Smooth muscle cell (in vitro differentiated cells): ENCODE measurements around the gene BABAM2. TPM values are rescaled to one million over a fixed set of nuclear protein-coding genes. Genes with fewer than 3 reads are reported as not detected.
"Not testable (repeated sequence)": the region's sequence is repeated elsewhere in the genome, so short reads cannot be mapped to it uniquely, and the experiment has no call there.

Source experiments
- DNase-seq: peaks from one replicate; lab custom pipeline; 2025; ENCODE audit not compliant: unreplicated experiment; lab: John Stamatoyannopoulos, UW
- H2AFZ ChIP-seq: fragments of 200-600 bp; sonication (generic); 2 replicates; pipeline ENCODE4 v1.6.0; 2016; ENCODE audit warnings: antibody characterized with exemption, low read depth, mild to moderate bottlenecking
- H3F3A ChIP-seq: fragments of 200-600 bp; sonication (generic); 2 replicates; pipeline ENCODE4 v1.6.0; 2017; ENCODE audit warnings: antibody characterized with exemption, low read depth
- H3K27ac ChIP-seq: fragments of 200-600 bp; sonication (generic); 2 replicates; pipeline ENCODE4 v1.5.1; 2016; ENCODE audit warnings: low read depth, mild to moderate bottlenecking
- H3K27me3 ChIP-seq: fragments of 200-600 bp; sonication (generic); 2 replicates; pipeline ENCODE4 v1.6.1; 2016; ENCODE audit warnings: low read depth, mild to moderate bottlenecking
- H3K36me3 ChIP-seq: fragments of 200-600 bp; sonication (generic); 2 replicates; pipeline ENCODE4 v1.5.1; 2016; ENCODE audit warnings: low read depth
- H3K4me1 ChIP-seq: fragments of 200-600 bp; sonication (generic); 2 replicates; pipeline ENCODE4 v1.5.1; 2016; ENCODE audit warnings: low read depth
- H3K4me2 ChIP-seq: fragments of 200-600 bp; sonication (generic); 2 replicates; pipeline ENCODE4 v1.6.0; 2016; ENCODE audit warnings: mild to moderate bottlenecking
- H3K4me3 ChIP-seq: fragments of 200-600 bp; sonication (generic); 2 replicates; pipeline ENCODE4 v1.5.1; 2016; ENCODE audit warnings: mild to moderate bottlenecking
- H3K79me2 ChIP-seq: fragments of 200-600 bp; sonication (generic); 2 replicates; pipeline ENCODE4 v1.6.0; 2016; ENCODE audit warnings: low read depth, mild to moderate bottlenecking
- H3K9ac ChIP-seq: fragments of 200-600 bp; sonication (generic); 2 replicates; pipeline ENCODE4 v1.6.0; 2016; ENCODE audit warnings: low read depth
- H3K9me3 ChIP-seq: fragments of 200-600 bp; sonication (generic); replicated peaks from 2 replicates; pipeline ENCODE4 v1.5.1; 2016; ENCODE audit warnings: low read depth
- H4K20me1 ChIP-seq: fragments of 200-600 bp; sonication (generic); 2 replicates; pipeline ENCODE4 v1.6.0; 2016; ENCODE audit warnings: low read depth
- WGBS: methylation state at CpG from one replicate; pipeline ENCODE4 v1.1.7; 2016; ENCODE audit warnings: low lambda C conversion rate; 5-methylcytosine and 5-hydroxymethylcytosine counted together
- polyA plus RNA-seq: library from polyadenylated mRNA; unstranded; fragments of >200 nt; fragmentation: Nextera tagmentation; extraction: Ambion mirVana; gene quantifications from 2 replicates; pipeline ENCODE4 v1.2.1, GENCODE V29; 2016
- total RNA-seq: library from RNA; depleted of rRNA; stranded (reverse); fragments of >200 nt; gene quantifications from 2 replicates; pipeline ENCODE4 v1.2.3, GENCODE V29; 2014
- TF ChIP-seq, protein P1 (sequence below): fragments of 200-600 bp; sonication (generic); IDR thresholded peaks from 2 replicates; pipeline ENCODE4 v1.5.1; 2017; ENCODE audit warnings: borderline replicate concordance, mild to moderate bottlenecking, antibody characterized with exemption; ENCODE audit not compliant: insufficient read depth, poor library complexity, severe bottlenecking

The BABAM2 gene
- total and polyA plus RNA-seq, 2 experiments from 2014 or later = 26.5 to 29.1 TPM

DNA sequence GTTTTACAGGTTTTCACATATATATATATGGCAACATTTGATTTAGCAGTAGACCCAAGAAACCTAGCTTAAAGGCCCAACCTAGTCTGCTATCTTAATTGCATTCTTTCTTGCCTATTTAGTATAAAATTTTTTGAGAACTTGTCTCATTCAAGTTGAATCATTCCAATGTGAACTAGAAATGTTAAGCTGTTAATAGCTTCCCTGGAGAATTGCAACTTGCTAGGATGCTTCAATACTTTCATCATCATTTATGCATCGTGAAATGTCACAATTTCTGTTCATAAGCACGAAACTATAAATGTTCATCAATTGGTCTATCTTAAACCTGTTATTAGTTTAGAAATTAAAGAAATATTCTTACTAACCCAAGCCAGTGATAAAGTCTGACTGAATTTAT lies 217.6 kb downstream of the BABAM2 start:
- no peaks in the 10 kb centered on the region for H3K9me3 ChIP-seq
- H3F3A ChIP-seq = no peaks in the 10 kb centered on the region
- H3K79me2 ChIP-seq = no peaks in the 10 kb centered on the region
- H3K4me1 ChIP-seq = no peaks in the 10 kb centered on the region
- no peak overlapping the region for H3K4me3 ChIP-seq
- TF ChIP-seq, protein P1, sequence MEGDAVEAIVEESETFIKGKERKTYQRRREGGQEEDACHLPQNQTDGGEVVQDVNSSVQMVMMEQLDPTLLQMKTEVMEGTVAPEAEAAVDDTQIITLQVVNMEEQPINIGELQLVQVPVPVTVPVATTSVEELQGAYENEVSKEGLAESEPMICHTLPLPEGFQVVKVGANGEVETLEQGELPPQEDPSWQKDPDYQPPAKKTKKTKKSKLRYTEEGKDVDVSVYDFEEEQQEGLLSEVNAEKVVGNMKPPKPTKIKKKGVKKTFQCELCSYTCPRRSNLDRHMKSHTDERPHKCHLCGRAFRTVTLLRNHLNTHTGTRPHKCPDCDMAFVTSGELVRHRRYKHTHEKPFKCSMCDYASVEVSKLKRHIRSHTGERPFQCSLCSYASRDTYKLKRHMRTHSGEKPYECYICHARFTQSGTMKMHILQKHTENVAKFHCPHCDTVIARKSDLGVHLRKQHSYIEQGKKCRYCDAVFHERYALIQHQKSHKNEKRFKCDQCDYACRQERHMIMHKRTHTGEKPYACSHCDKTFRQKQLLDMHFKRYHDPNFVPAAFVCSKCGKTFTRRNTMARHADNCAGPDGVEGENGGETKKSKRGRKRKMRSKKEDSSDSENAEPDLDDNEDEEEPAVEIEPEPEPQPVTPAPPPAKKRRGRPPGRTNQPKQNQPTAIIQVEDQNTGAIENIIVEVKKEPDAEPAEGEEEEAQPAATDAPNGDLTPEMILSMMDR = no peak
- H3K36me3 ChIP-seq = no peaks in the 10 kb centered on the region
- no peaks in the 10 kb centered on the region for H4K20me1 ChIP-seq
- H3K27ac ChIP-seq = no peak overlapping the region
- no peak overlapping the region for H2AFZ ChIP-seq
- WGBS = 78% methylated on average over 2 of the region's 2 CpGs
- H3K27me3 ChIP-seq = no peaks in the 10 kb centered on the region
- no peak for DNase-seq
- no peak overlapping the region for H3K9ac ChIP-seq
- H3K4me2 ChIP-seq = no peak overlapping the region

DNA sequence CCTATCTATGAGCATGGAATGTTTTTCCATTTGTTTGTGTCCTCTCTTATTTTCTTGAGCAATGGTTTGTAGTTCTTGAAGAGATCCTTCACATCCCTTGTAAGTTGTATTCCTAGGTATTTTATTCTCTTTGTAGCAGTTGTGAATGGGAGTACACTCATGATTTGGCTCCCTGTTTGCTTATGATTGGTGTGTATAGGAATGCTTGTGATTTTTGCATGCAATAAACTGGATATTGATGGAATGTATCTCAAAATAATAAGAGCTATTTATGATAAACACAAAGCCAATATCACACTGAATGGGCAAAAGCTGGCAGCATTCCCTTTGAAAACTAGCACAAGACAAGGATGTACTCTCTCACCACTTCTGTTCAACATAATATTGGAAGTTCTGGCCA lies 223.2 kb downstream of the BABAM2 start:
- not testable (repeated sequence) for H4K20me1 ChIP-seq, H3K9ac ChIP-seq, H3K36me3 ChIP-seq, H3F3A ChIP-seq, H3K27me3 ChIP-seq, H3K79me2 ChIP-seq, H3K4me1 ChIP-seq, H3K4me3 ChIP-seq, H2AFZ ChIP-seq, DNase-seq, H3K9me3 ChIP-seq, H3K4me2 ChIP-seq, H3K27ac ChIP-seq

DNA sequence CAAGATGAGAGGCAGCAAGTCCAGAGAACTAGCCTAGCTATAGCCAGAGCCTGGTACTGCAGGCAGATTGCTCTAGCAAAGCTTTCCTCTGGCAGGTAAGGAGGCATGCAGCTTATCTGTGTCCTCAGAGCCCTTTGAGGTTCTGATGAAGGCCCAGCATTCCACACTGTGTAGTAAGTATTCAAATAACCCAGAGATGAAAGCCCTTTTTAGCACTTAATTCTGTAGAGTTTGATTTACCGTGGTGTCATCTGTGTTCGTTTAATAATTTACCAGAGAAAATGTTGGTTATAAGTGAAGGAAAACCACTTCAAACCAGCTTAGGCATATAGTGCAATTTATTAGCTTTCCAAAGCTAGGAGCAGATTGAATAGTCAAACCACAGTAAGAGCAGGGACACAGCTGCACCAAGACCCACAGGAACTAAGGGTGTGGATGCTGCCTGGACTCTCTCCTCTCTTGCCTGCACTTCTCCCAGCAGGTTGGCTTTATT lies 226.6 kb downstream of the BABAM2 start:
- no peak overlapping the region for H3K9ac ChIP-seq
- TF ChIP-seq, protein P1 = no peak

DNA sequence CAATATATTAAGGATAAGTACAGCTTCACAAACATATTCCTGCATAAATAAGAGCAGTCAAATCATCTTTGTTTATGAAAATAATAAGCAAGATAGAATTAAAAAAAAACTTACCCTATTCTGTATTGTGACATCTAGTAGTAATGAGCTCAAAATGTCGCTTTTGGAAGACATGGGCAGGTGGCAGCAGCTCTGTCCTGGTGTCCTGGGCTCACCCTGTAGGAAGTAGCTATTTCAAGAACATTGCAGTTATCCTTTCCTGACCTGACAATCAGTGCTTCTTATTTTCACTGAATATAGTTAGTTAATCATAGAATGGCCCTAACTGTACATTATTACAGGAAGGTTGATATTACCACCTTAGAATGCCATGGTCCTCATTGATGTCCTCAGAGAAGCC lies 229.1 kb downstream of the BABAM2 start:
- DNase-seq = no peak
- H4K20me1 ChIP-seq = no peaks in the 10 kb centered on the region
- H3K9ac ChIP-seq = no peak overlapping the region
- H3K27ac ChIP-seq = no peak overlapping the region
- no peaks in the 10 kb centered on the region for H3K4me1 ChIP-seq
- no peaks in the 10 kb centered on the region for H3K79me2 ChIP-seq
- no peaks in the 10 kb centered on the region for H3K36me3 ChIP-seq
- TF ChIP-seq, protein P1 = no peak
- no peaks in the 10 kb centered on the region for H3F3A ChIP-seq
- 67% methylated on average over 1 of the region's 1 CpG for WGBS
- no peak overlapping the region for H2AFZ ChIP-seq
- no peak overlapping the region for H3K4me2 ChIP-seq
- no peaks in the 10 kb centered on the region for H3K9me3 ChIP-seq
- no peaks in the 10 kb centered on the region for H3K27me3 ChIP-seq
- no peak overlapping the region for H3K4me3 ChIP-seq

More for the DNA sequence above, 226.6 kb downstream of the BABAM2 start:
- H3K4me3 ChIP-seq = no peak overlapping the region
- H3K4me1 ChIP-seq = no peaks in the 10 kb centered on the region
- no peaks in the 10 kb centered on the region for H3F3A ChIP-seq
- 43% methylated on average over 2 of the region's 2 CpGs for WGBS
- no peak for DNase-seq
- no peaks in the 10 kb centered on the region for H3K9me3 ChIP-seq
- no peak overlapping the region for H3K27ac ChIP-seq
- H3K36me3 ChIP-seq = no peaks in the 10 kb centered on the region
- no peaks in the 10 kb centered on the region for H4K20me1 ChIP-seq
- no peak overlapping the region for H3K4me2 ChIP-seq
- H3K79me2 ChIP-seq = no peaks in the 10 kb centered on the region
- H2AFZ ChIP-seq = no peak overlapping the region
- H3K27me3 ChIP-seq = no peaks in the 10 kb centered on the region
